Smooth muscle cell (in vitro differentiated cells): ENCODE results near the gene TIAM1. TPM values are rescaled to one million over a fixed set of nuclear protein-coding genes. Genes with fewer than 3 reads are reported as not detected.

Experiments used
- DNase-seq: peaks from one replicate; lab custom pipeline; 2025; ENCODE audit not compliant: unreplicated experiment; lab: John Stamatoyannopoulos, UW
- H2AFZ ChIP-seq: fragments of 200-600 bp; sonication (generic); 2 replicates; pipeline ENCODE4 v1.6.0; 2016; ENCODE audit warnings: antibody characterized with exemption, low read depth, mild to moderate bottlenecking
- H3F3A ChIP-seq: fragments of 200-600 bp; sonication (generic); 2 replicates; pipeline ENCODE4 v1.6.0; 2017; ENCODE audit warnings: antibody characterized with exemption, low read depth
- H3K27ac ChIP-seq: fragments of 200-600 bp; sonication (generic); 2 replicates; pipeline ENCODE4 v1.5.1; 2016; ENCODE audit warnings: low read depth, mild to moderate bottlenecking
- H3K27me3 ChIP-seq: fragments of 200-600 bp; sonication (generic); 2 replicates; pipeline ENCODE4 v1.6.1; 2016; ENCODE audit warnings: low read depth, mild to moderate bottlenecking
- H3K36me3 ChIP-seq: fragments of 200-600 bp; sonication (generic); 2 replicates; pipeline ENCODE4 v1.5.1; 2016; ENCODE audit warnings: low read depth
- H3K4me1 ChIP-seq: fragments of 200-600 bp; sonication (generic); 2 replicates; pipeline ENCODE4 v1.5.1; 2016; ENCODE audit warnings: low read depth
- H3K4me2 ChIP-seq: fragments of 200-600 bp; sonication (generic); 2 replicates; pipeline ENCODE4 v1.6.0; 2016; ENCODE audit warnings: mild to moderate bottlenecking
- H3K4me3 ChIP-seq: fragments of 200-600 bp; sonication (generic); 2 replicates; pipeline ENCODE4 v1.5.1; 2016; ENCODE audit warnings: mild to moderate bottlenecking
- H3K79me2 ChIP-seq: fragments of 200-600 bp; sonication (generic); 2 replicates; pipeline ENCODE4 v1.6.0; 2016; ENCODE audit warnings: low read depth, mild to moderate bottlenecking
- H3K9ac ChIP-seq: fragments of 200-600 bp; sonication (generic); 2 replicates; pipeline ENCODE4 v1.6.0; 2016; ENCODE audit warnings: low read depth
- H3K9me3 ChIP-seq: fragments of 200-600 bp; sonication (generic); replicated peaks from 2 replicates; pipeline ENCODE4 v1.5.1; 2016; ENCODE audit warnings: low read depth
- H4K20me1 ChIP-seq: fragments of 200-600 bp; sonication (generic); 2 replicates; pipeline ENCODE4 v1.6.0; 2016; ENCODE audit warnings: low read depth
- CTCF ChIP-seq: fragments of 200-600 bp; sonication (generic); IDR thresholded peaks from 2 replicates; pipeline ENCODE4 v1.5.1; 2017; ENCODE audit warnings: borderline replicate concordance, mild to moderate bottlenecking, antibody characterized with exemption; ENCODE audit not compliant: insufficient read depth, poor library complexity, severe bottlenecking
- WGBS: methylation state at CpG from one replicate; pipeline ENCODE4 v1.1.7; 2016; ENCODE audit warnings: low lambda C conversion rate; 5-methylcytosine and 5-hydroxymethylcytosine counted together
- polyA plus RNA-seq: library from polyadenylated mRNA; unstranded; fragments of >200 nt; fragmentation: Nextera tagmentation; extraction: Ambion mirVana; gene quantifications from 2 replicates; pipeline ENCODE4 v1.2.1, GENCODE V29; 2016
- total RNA-seq: library from RNA; depleted of rRNA; stranded (reverse); fragments of >200 nt; gene quantifications from 2 replicates; pipeline ENCODE4 v1.2.3, GENCODE V29; 2014

TIAM1 gene
- total and polyA plus RNA-seq, 2 experiments from 2014 or later = 3.2 to 12.9 TPM

DNA sequence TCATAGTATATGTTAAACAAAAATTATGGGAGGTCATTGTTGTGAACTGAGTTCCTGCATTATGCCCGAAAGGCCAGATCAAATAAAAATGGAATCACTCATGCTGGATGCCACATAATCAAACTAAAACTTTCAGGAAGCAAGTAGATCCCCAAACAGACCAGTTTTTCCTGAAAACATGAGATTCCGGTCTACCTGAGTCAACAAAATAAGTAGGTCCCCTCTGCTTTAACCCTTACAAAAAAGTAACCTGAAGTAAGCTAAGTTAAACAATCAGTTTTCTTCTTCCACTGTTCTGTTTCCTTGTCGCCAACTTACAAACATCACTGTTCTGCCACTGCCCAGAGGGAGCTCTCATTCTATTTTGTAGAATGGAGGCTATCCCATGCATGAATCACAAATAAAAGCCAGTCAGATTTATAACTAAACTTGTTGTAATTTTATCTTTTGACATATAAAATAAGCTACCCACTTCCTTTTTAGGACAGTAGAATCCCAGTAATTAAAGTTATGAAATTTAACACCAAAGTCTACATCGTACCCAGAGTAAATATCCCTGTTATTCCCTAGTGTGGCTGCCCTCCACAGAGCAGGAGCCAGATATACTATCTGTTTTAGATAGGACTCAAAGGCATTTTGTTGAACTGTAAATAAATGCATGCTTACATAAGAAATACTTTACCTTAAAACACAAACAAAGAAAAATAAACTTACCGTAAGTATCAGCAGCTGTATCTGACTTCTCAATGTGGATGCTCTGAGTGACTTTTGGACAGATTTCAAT is 149.4 kb downstream of the TIAM1 start:
- no peaks in the 10 kb centered on the region for H3K4me1 ChIP-seq
- TF ChIP-seq CTCF = no peak
- H4K20me1 ChIP-seq = no peaks in the 10 kb centered on the region
- no peaks in the 10 kb centered on the region for H3K36me3 ChIP-seq
- H3K27me3 ChIP-seq = no peaks in the 10 kb centered on the region
- no peaks in the 10 kb centered on the region for H3F3A ChIP-seq
- no peaks in the 10 kb centered on the region for H3K9me3 ChIP-seq
- H3K4me3 ChIP-seq = no peak overlapping the region
- no peak overlapping the region for H3K4me2 ChIP-seq
- H2AFZ ChIP-seq = no peak overlapping the region
- DNase-seq = no peak
- H3K27ac ChIP-seq = no peak overlapping the region
- H3K9ac ChIP-seq = no peak overlapping the region
- H3K79me2 ChIP-seq = no peaks in the 10 kb centered on the region
- 69% methylated on average over 5 of the region's 5 CpGs for WGBS

GRCh38 chr21:31193761-31194160 is 150.3 kb downstream of the TIAM1 start:
- 99% methylated on average over 12 of the region's 12 CpGs for WGBS
- H3K4me1 ChIP-seq = no peaks in the 10 kb centered on the region
- no peak for TF ChIP-seq CTCF
- no peaks in the 10 kb centered on the region for H3K79me2 ChIP-seq
- H3F3A ChIP-seq = no peaks in the 10 kb centered on the region
- no peak overlapping the region for H3K27ac ChIP-seq
- no peak overlapping the region for H2AFZ ChIP-seq
- H3K9ac ChIP-seq = no peak overlapping the region
- no peak overlapping the region for H3K4me3 ChIP-seq
- H3K27me3 ChIP-seq = no peaks in the 10 kb centered on the region
- no peaks in the 10 kb centered on the region for H4K20me1 ChIP-seq
- no peaks in the 10 kb centered on the region for H3K9me3 ChIP-seq
- H3K4me2 ChIP-seq = no peak overlapping the region
- no peaks in the 10 kb centered on the region for H3K36me3 ChIP-seq
- no peak for DNase-seq

- WGBS = 95% methylated on average over 3 of the region's 3 CpGs
- no peaks in the 10 kb centered on the region for H3F3A ChIP-seq
- H3K9me3 ChIP-seq = no peaks in the 10 kb centered on the region
- no peak for TF ChIP-seq CTCF
- no peak for DNase-seq
- no peak overlapping the region for H3K4me3 ChIP-seq
- no peak overlapping the region for H3K9ac ChIP-seq
- no peaks in the 10 kb centered on the region for H3K36me3 ChIP-seq
- H3K27ac ChIP-seq = no peak overlapping the region
- H3K27me3 ChIP-seq = no peaks in the 10 kb centered on the region
- no peaks in the 10 kb centered on the region for H3K4me1 ChIP-seq
- no peaks in the 10 kb centered on the region for H4K20me1 ChIP-seq
- no peak overlapping the region for H2AFZ ChIP-seq
- no peaks in the 10 kb centered on the region for H3K79me2 ChIP-seq
- H3K4me2 ChIP-seq = no peak overlapping the region
Observed at GRCh38 chr21:31191553-31191952, 152.5 kb downstream of the TIAM1 start.

DNA sequence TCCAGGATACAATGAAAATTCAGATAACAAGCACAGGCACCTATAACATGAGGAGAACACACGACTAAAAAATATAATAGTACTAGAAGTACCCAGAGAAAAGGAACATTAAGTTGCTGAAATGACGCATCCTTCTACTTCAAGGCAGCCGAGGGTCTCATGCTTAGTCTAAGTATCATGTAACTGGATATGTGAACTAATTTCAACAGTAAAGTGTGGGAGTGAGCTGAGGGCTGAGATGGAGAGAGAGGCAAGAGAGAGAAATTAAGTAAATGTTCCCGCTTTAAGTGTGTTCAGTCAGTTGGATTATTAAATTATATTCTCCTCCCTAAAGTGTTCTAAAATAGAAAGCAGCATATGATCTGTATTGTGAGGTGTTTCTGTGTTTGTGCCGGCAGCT is 153.5 kb downstream of the TIAM1 start:
- H3K27me3 ChIP-seq = no peaks in the 10 kb centered on the region
- H3K9ac ChIP-seq = no peak overlapping the region
- H4K20me1 ChIP-seq = no peaks in the 10 kb centered on the region
- no peaks in the 10 kb centered on the region for H3F3A ChIP-seq
- no peak overlapping the region for H3K27ac ChIP-seq
- no peak for DNase-seq
- no peaks in the 10 kb centered on the region for H3K79me2 ChIP-seq
- 93% methylated on average over 5 of the region's 5 CpGs for WGBS
- H3K4me2 ChIP-seq = no peak overlapping the region
- H2AFZ ChIP-seq = no peak overlapping the region
- H3K4me3 ChIP-seq = no peak overlapping the region
- H3K36me3 ChIP-seq = no peaks in the 10 kb centered on the region
- no peaks in the 10 kb centered on the region for H3K4me1 ChIP-seq
- TF ChIP-seq CTCF = no peak
- H3K9me3 ChIP-seq = no peaks in the 10 kb centered on the region
